Hepatocyte (in vitro differentiated cells): Measurements from ENCODE around the gene ST8SIA1.

Source experiments
- CTCF ChIP-seq: fragments of 200-600 bp; sonication (generic); IDR thresholded peaks from 2 replicates; pipeline ENCODE4 v1.5.1; 2016; ENCODE audit warnings: antibody characterized with exemption, mild to moderate bottlenecking; ENCODE audit not compliant: poor library complexity
- EZH2 ChIP-seq: fragments of 200-600 bp; sonication (generic); IDR thresholded peaks from 2 replicates; pipeline ENCODE4 v1.6.1; 2016; ENCODE audit warnings: antibody characterized with exemption, mild to moderate bottlenecking, borderline replicate concordance
- EZH2phosphoT487 ChIP-seq: fragments of 200-600 bp; sonication (generic); IDR thresholded peaks from one replicate; pipeline ENCODE4 v1.6.1; 2018; ENCODE audit warnings: antibody characterized with exemption, mild to moderate bottlenecking, low read depth, moderate library complexity; ENCODE audit not compliant: unreplicated experiment, severe bottlenecking

- no peak for TF ChIP-seq CTCF
- no peak for TF ChIP-seq EZH2
- TF ChIP-seq EZH2phosphoT487 = no peak
Measured at GRCh38 chr12:22286569-22286968, 47.9 kb downstream of the ST8SIA1 start.
